ENCODE results near the gene OR4Q2.
"Not testable (repeated sequence)": the region's sequence is repeated elsewhere in the genome, so short reads cannot be mapped to it uniquely, and the experiment has no call there.

OR4Q2 gene

DNA sequence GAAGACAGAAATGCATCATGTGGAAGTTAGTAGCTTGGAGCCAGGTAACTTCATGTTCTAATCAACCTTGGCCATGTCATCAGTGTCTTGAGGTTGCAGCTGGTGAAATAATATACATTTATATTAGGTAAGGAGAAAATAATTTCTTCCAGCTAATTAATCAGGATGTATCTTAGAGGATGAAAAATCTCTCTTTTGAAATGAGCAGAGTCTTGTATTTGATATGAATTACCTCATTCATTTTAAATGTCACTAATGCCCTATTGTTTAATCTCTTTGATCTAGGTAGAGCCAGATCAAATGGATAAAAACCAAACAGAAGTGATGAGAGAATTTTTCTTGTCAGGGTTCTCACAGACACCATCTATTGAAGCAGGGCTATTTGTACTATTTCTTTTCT, at the start of gene OR4Q2:
Gene OR4Q2 (plus strand): TSS at position 301 of the 400 bp plus-strand sequence.
- no peak for DNase-seq

DNA sequence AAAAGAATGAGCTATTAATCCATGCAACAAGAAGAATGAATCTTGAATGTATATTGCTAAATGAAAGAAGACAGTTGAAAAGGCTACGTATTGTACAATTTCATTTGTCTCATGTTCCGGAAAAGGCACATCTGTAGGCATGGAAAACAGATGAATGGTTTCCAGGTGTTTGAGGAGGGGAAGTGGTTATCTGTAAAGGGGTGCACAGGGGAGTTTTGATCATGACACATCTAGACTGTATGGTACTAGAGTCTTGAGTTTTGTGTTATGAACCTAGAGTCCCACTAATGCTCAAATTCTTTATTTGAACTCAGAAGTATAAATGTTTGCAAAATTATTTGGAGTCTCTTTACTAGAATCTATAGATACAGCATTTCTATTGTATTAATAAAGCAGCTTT, 32.2 kb upstream of the OR4Q2 start:
- DNase-seq, result not testable (repeated sequence)

DNA sequence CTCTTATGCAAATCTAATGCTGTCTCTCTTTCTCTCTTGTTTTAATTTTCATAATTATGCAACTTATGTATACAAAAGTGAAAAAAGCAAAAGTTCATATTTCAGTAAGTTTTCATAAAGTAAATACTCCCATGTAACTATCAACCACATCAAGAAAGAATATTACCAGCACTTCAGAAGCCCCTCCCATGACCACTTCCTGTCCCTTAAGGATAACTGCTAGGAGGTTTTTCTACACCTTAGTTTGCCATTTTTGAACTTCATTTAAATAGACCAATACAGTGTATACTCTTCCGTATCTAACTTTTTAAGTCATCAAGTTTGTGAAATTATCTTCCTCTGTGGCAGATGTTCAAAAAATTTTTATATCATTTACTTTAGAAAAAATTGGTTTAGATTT, 27.1 kb upstream of the OR4Q2 start:
- no peak for DNase-seq

DNA sequence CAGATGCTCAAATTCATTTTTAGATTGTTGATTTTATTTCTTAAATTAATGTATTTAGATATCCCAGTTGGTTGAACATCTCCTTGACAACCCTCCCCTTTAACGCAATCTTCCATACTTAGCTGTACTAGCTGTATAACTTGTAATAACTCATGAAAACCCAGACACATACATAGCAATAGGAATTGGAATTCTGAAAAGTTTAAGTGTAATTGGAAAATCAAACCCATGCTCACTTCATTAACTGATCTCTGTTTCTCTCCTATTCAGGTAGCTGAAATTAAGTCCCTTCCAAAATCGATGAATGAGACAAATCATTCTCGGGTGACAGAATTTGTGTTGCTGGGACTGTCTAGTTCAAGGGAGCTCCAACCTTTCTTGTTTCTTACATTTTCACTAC, 26.7 kb upstream of the OR4Q2 start, which contains the start of gene OR4K15:
Gene OR4K15 (plus strand): TSS at position 301 of the 400 bp plus-strand sequence. CDS start 0 bp downstream, at position 301.
- DNase-seq, result no peak

DNA sequence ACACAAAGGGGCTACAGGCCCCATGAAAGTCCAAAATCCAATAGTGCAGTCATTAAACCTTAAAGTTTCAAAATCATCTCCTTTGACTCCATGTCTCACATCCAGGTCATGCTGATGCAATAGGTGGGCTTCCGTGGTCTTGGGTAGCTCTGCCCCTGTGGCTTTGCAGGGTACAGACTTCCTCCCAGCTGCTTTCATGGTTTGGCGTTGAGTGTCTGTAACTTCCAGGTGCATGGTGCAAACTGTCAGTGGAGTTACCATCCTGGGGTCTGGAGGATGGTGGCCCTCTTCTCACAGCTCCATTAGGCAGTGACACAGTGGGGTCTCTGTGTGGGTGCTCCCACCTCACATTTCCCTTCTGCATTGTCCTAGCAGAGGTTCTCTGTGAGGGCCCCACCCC, 8.5 kb upstream of the OR4Q2 start:
- DNase-seq, result no peak

DNA sequence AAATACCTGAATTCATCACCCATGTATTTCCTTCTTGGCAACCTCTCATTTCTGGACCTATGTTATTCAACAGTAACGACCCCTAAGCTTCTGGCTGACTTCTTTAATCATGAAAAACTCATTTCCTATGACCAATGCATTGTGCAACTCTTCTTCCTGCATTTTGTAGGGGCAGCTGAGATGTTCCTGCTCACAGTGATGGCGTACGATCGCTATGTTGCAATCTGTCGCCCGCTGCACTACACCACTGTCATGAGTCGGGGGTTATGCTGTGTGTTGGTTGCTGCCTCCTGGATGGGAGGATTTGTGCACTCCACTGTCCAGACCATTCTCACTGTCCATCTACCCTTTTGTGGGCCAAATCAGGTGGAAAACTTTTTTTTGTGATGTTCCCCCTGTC, 356 bp downstream of the OR4Q2 start:
- DNase-seq, result no peak

DNA sequence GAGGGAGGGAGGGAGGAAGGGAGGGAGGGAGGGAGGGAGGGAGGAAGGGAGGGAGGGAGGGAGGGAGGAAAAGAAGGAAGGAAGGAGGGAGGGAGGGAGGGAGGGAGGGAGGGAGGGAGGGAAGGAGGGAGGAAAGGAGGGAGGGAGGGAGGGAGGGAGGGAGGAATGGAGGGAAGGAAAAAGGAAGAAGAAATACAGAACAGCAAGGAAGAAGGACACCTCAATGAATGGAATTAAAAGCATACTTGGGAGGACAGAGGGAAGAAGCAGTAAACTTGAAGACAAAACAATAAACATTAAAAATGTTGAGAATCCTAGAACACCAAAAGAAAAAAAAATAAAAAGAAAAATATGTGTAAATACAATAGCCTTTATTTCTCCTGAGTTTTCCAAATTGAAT, 6.2 kb downstream of the OR4Q2 start:
- DNase-seq, result no peak

DNA sequence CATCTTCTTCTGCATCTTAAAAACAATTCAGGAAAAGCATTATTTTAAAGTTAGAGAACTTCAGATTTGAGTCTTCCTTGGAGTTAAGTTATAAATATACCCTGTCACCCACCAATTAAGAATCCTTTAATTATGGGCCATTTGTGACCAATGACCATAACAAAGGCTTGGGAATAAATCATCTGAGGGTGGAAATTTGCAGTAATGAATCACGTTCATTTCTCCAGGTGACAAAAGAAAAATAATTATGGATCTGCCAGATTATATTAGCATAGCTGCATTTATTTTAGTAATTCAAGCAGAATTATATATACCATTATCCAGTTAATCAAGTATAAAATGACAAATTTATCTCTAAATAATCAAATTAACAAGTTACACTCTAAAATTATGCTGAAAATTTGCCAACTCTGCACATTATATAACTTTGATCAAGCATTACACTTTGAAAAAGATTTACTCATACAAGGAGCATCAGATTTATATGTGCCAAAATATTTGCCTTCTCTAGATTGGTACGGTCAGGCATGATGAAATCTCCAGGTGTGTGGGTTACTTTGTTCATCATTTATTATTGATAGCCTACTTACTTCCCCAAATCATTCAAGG, 17.4 kb downstream of the OR4Q2 start, which contains the start of gene OR4K14:
Gene OR4K14 (minus strand): TSS at position 51 of the 609 bp plus-strand sequence. CDS start 4,114 bp downstream, outside the sequence.
- no peak for DNase-seq

DNA sequence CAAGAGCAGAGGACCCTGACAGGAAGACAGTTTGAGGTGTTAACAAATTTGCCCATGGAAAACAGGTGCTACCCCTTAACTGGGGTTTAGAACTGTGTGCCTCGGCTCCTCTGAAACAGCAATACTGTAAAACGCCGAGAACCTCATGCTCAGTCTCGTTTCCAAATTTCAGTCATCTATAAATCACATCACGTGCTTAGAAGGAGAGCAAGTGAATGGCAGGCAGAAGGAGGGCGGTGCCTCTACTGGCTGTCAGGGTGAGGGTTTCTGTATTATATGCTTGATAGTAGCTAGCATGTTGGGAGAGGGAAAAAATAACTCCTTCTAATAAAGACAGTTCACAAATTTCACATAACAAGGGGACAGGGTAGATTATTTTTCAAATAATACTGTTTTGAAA, 29.1 kb downstream of the OR4Q2 start:
- DNase-seq, result no peak

DNA sequence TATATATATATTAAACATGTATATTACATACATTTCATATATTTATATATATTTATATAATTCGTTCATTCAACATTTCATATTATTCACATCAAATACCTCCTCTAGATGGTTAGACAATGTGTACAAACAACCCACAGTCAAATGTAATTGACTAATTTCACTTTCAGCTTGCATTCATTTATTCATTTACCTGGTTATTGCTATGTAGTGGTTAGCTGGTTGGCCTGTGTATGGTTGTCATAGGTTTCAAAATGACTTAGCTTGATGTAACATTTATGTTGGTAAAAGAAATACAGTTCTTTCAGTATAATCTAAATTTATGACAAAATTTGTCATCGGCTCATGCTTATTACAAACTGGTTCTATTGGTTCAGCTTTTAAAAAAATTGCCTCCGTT, 33.5 kb downstream of the OR4Q2 start:
- no peak for DNase-seq

DNA sequence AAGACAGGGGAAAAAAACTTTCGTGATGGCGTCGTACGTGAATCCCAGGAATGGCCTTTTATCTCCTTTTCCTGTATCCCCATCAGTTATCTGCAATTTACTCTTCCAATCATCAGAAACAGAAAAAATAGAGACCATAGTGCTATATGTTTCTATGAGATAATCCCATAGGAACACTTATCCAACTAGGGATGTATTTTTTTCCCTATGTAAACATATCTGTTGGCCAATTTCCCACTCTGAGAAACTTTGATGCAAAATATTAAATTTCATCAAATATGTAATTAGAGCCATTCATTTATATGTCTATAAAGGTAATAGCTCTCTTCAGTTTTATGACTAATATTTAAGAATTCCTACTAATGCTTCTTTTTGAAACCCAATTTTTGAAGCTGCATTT, 34.0 kb downstream of the OR4Q2 start, which contains the start of gene OR4K13:
Gene OR4K13 (minus strand): TSS at position 101 of the 400 bp plus-strand sequence. CDS start 1,280 bp downstream, outside the sequence.
- no peak for DNase-seq

DNA sequence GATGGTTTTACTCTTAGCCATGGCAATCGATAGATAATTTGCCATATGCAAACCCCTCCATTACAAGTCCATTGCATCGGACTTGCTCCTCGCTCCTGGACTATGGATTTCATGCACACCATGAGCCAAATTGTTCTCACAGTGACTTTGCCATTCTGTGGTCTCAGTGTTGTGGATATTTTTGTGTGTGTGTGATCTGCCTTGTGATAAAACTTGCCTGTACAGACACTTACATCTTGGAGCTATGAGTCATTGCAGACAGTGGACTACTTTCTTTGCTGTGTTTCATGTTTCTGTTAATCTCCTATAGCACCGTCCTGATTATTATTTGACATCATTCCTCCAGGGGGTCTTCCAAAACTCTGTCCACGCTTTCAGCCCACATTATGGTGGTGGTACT, 42.3 kb downstream of the OR4Q2 start:
- no peak for DNase-seq

DNA sequence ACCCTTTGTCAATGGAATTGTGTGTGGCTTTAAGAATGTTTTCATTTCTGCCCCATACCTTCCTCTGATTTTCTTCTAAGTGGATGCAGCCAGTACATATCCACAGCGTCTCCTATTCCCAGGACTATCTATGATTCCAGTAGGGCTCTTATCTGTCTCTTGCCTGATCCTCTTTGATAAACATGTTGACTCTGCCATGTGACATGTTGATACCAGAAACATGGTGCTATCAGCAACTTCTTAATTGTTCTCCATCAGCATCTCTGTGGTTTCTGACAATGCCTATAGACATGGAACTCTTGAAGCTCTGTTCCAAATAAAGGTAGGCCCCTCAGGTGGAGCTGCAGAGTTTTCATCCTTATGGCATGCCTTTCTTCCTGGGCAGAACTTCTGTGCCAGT, 46.2 kb downstream of the OR4Q2 start:
- DNase-seq, result no peak

Data from stimulated activated CD4-positive, alpha-beta T cell treated with anti-CD3 and anti-CD28 coated beads, Interleukin-15, amount 100 ng/mL, for 24 hours (primary cell).